HCT116 (cell line): ENCODE measurements around the gene ARHGAP45. TPM values are rescaled to one million over a fixed set of nuclear protein-coding genes. Genes with fewer than 3 reads are reported as not detected.

Experiments
- ATAC-seq: fragments of 200-7000 bp; cut with Tn5 transposase; 2 replicates; pipeline ENCODE4 v1.9.1; 2020; ENCODE audit warnings: mild to moderate bottlenecking, moderate library complexity
- BruUV-seq: library from RNA; stranded (reverse); fragments of 400-500 nt; replicated peaks from 2 replicates; lab custom pipeline; 2021; lab: Mats Ljungman, UMichigan
- CTCF ChIA-PET: fragments of 300-600 bp; sonication (Branson Sonifier 250); formaldehyde crosslinking; loops from one replicate; lab custom pipeline; 2021; ENCODE audit warnings: antibody characterized with exemption; lab: Charles Lee
- POLR2A ChIA-PET: fragments of 300-600, 350-600 bp; sonication (Branson Sonifier 250); formaldehyde crosslinking; loops from one replicate; lab custom pipeline; 2021; ENCODE audit warnings: antibody characterized with exemption; lab: Charles Lee
- RAD21 ChIA-PET, 2 experiments: fragments of 300-600 bp; sonication (Branson Sonifier 250); formaldehyde crosslinking; loops; one replicate each; lab custom pipeline; 2023; ENCODE audit warnings: low total read pairs in 2 of 2; ENCODE audit not compliant: uncharacterized antibody in 2 of 2, unreplicated experiment in 2 of 2, low non-redundant PET in 1 of 2; lab: Charles Lee
- DNase-seq: peaks from one replicate; pipeline ENCODE4 v3.0.0-alpha.2; 2010; ENCODE audit warnings: low read depth, low spot score
- H2AFZ ChIP-seq: fragments of 200-600 bp; shearing (Covaris generic), sonication (generic); 2 replicates; pipeline ENCODE4 v1.6.1; 2017; ENCODE audit warnings: low read depth, mixed run types, mixed read lengths, antibody characterized with exemption, low read length; ENCODE audit not compliant: poor library complexity, severe bottlenecking
- H3K27ac ChIP-seq: 2 replicates; pipeline ENCODE4 v1.5.1; 2012; ENCODE audit warnings: low read depth, low read length
- H3K27me3 ChIP-seq: fragments of 200-600 bp; sonication (generic); 2 replicates; pipeline ENCODE4 v1.6.1; 2016; ENCODE audit warnings: mixed run types, low read length, mixed read lengths; ENCODE audit not compliant: insufficient read depth
- H3K36me3 ChIP-seq, 2 experiments: fragments of 200-500 bp in 1 of 2; fragments of 200-600 bp in 1 of 2; sonication (Bioruptor generic) in 1 of 2; sonication (generic) in 1 of 2; 2 replicates each; pipeline versions ENCODE4 v1.5.1 to v1.6.1; 2014 to 2016; ENCODE audit warnings: low read length in 2 of 2, inconsistent platforms in 1 of 2, mixed read lengths in 1 of 2, mixed run types in 1 of 2; ENCODE audit not compliant: insufficient read depth in 2 of 2, control insufficient read depth in 1 of 2
- H3K4me1 ChIP-seq, 2 experiments: fragments of 200-600 bp in 1 of 2; sonication (generic) in 1 of 2; 2 replicates each; pipeline versions ENCODE4 v1.5.1 to v1.6.1; 2012 to 2017; ENCODE audit warnings: low read length in 2 of 2, inconsistent platforms in 1 of 2, mild to moderate bottlenecking in 1 of 2, mixed read lengths in 1 of 2, mixed run types in 1 of 2, moderate library complexity in 1 of 2; ENCODE audit not compliant: insufficient read depth in 2 of 2, control insufficient read depth in 1 of 2
- H3K4me2 ChIP-seq: fragments of 200-600 bp; sonication (generic); 2 replicates; pipeline ENCODE4 v1.6.1; 2017; ENCODE audit warnings: mixed run types, low read length, mixed read lengths
- H3K4me3 ChIP-seq, 2 experiments: fragments of 200-600 bp in 1 of 2; sonication (generic) in 1 of 2; replicated peaks in 1 of 2; 2 replicates each; pipeline ENCODE4 v1.5.1; 2011 to 2016; ENCODE audit warnings: low read length in 2 of 2, control low read depth in 1 of 2, low read depth in 1 of 2, mild to moderate bottlenecking in 1 of 2, mixed read lengths in 1 of 2, mixed run types in 1 of 2
- H3K79me2 ChIP-seq: fragments of 200-600 bp; sonication (generic); 2 replicates; pipeline ENCODE4 v1.6.1; 2017; ENCODE audit warnings: mild to moderate bottlenecking, mixed run types, low read length, moderate library complexity, mixed read lengths; ENCODE audit not compliant: insufficient read depth
- H3K9ac ChIP-seq: fragments of 200-600 bp; sonication (generic); 2 replicates; pipeline ENCODE4 v1.6.1; 2016; ENCODE audit warnings: low read length, mixed read lengths
- H3K9me2 ChIP-seq: fragments of 200-600 bp; sonication (generic), shearing (Covaris generic); 2 replicates; pipeline ENCODE4 v1.6.1; 2017; ENCODE audit warnings: mixed run types, mild to moderate bottlenecking, moderate library complexity; ENCODE audit not compliant: insufficient read depth
- H3K9me3 ChIP-seq, 2 experiments: fragments of 200-500 bp in 1 of 2; fragments of 200-600 bp in 1 of 2; sonication (Bioruptor generic) in 1 of 2; sonication (generic) in 1 of 2; 2 replicates each; pipeline ENCODE4 v1.6.1; 2014 to 2017; ENCODE audit warnings: low read length in 2 of 2, mixed read lengths in 2 of 2, inconsistent platforms in 1 of 2, low read depth in 1 of 2, mild to moderate bottlenecking in 1 of 2, mixed run types in 1 of 2, moderate library complexity in 1 of 2; ENCODE audit not compliant: control insufficient read depth in 1 of 2, insufficient read depth in 1 of 2
- H4K20me1 ChIP-seq: fragments of 200-600 bp; sonication (generic), shearing (Covaris generic); 2 replicates; pipeline ENCODE4 v1.6.1; 2017; ENCODE audit warnings: mixed run types, mild to moderate bottlenecking, moderate library complexity; ENCODE audit not compliant: insufficient read depth
- CBX3 ChIP-seq: IDR thresholded peaks from 2 replicates; pipeline ENCODE4 v1.6.1; 2012; ENCODE audit warnings: low read depth
- CEBPB ChIP-seq: IDR thresholded peaks from 2 replicates; pipeline ENCODE4 v1.6.1; 2012; ENCODE audit warnings: low read depth
- EGR1 ChIP-seq: IDR thresholded peaks from 2 replicates; pipeline ENCODE4 v1.6.1; 2012; ENCODE audit warnings: low read depth
- FOSL1 ChIP-seq: IDR thresholded peaks from 2 replicates; pipeline ENCODE4 v1.6.1; 2012; ENCODE audit warnings: low read depth
- POLR2AphosphoS5 ChIP-seq: IDR thresholded peaks from 2 replicates; pipeline ENCODE4 v1.6.1; 2011; ENCODE audit warnings: mild to moderate bottlenecking, low read depth, low read length, moderate library complexity
- RAD21 ChIP-seq: IDR thresholded peaks from 2 replicates; pipeline ENCODE4 v1.6.1; 2012; ENCODE audit warnings: low read depth, mild to moderate bottlenecking
- REST ChIP-seq: IDR thresholded peaks from 2 replicates; pipeline ENCODE4 v1.6.1; 2012; ENCODE audit warnings: low read depth
- SIN3A ChIP-seq: IDR thresholded peaks from 2 replicates; pipeline ENCODE4 v1.6.1; 2012; ENCODE audit warnings: low read depth
- SRF ChIP-seq: IDR thresholded peaks from 2 replicates; pipeline ENCODE4 v1.6.1; 2012; ENCODE audit warnings: low read depth
- ZBTB33 ChIP-seq: IDR thresholded peaks from 2 replicates; pipeline ENCODE4 v1.6.1; 2011; ENCODE audit warnings: mild to moderate bottlenecking, low read length, moderate library complexity; ENCODE audit not compliant: insufficient replicate concordance; ENCODE audit errors: extremely low read depth
- ZFX ChIP-seq: fragments of 450-650 bp; IDR thresholded peaks from 2 replicates; pipeline ENCODE4 v1.6.1; 2017
- intact Hi-C: fragments of 100-400 bp; cut with micrococcal nuclease; formaldehyde crosslinking; loops from 2 replicates; pipeline ENCODE4 v1.10.0; 2022
- total RNA-seq: library from RNA; stranded (reverse); gene quantifications from one replicate; pipeline ENCODE4 v1.2.1, GENCODE V29; 2021; ENCODE audit not compliant: unreplicated experiment

Gene ARHGAP45
- total RNA-seq, 1 experiment from 2014 or later: 30.4 TPM

- no peak overlapping the region for H3K4me3 ChIP-seq
- H3K9ac ChIP-seq: no peak overlapping the region
- intact Hi-C loops: no loop called here
- BruUV-seq: no TSS peak
- no peak overlapping the region for H2AFZ ChIP-seq
- H3K4me2 ChIP-seq: no peak overlapping the region
- TF ChIP-seq FOSL1: no peak
- TF ChIP-seq ZBTB33: no peak
- TF ChIP-seq RAD21: no peak
- TF ChIP-seq CBX3: no peak
- no peak for TF ChIP-seq SRF
- no peak for TF ChIP-seq SIN3A
- H3K9me2 ChIP-seq: no peaks in the 10 kb centered on the region
- peak overlapping the region; percentile 58; the same call in 1 of the 2 replicates for H3K27ac ChIP-seq
- CTCF ChIA-PET: no interaction called here
- POLR2A ChIA-PET: interaction anchor here (0.6 kb wide), 1 partner anchor 35 kb away, joined by 3 read pairs; the partner anchor contains the start of gene GPX4
- RAD21 ChIA-PET: no interaction called here
- no peak for ATAC-seq
- no peaks in the 10 kb centered on the region for H3K9me3 ChIP-seq
- H4K20me1 ChIP-seq: no peaks in the 10 kb centered on the region
- DNase-seq: no peak
- peaks cover 0 to 3% of the 10 kb centered on the region in 2 experiments; a peak in 1 of 4 replicates for H3K36me3 ChIP-seq
- peaks cover 26% of the 10 kb centered on the region; the same call in 1 of the 2 replicates for H3K79me2 ChIP-seq
- no peaks in the 10 kb centered on the region for H3K27me3 ChIP-seq
- H3K4me1 ChIP-seq: peaks cover 23 to 56% of the 10 kb centered on the region in 2 experiments
Observed at GRCh38 chr19:1069009-1069779, 2.2 kb downstream of the ARHGAP45 start.

- DNase-seq (no peak), ATAC-seq (no peak)
- no peak overlapping the region for H3K4me3 ChIP-seq
- POLR2A ChIA-PET: no interaction called here
- no peak overlapping the region for H2AFZ ChIP-seq
- no peak overlapping the region for H3K9ac ChIP-seq
- H3K9me2 ChIP-seq: no peaks in the 10 kb centered on the region
- H3K27ac ChIP-seq: no peak overlapping the region
- H3K79me2 ChIP-seq: peaks cover 26% of the 10 kb centered on the region; the same call in 1 of the 2 replicates
- no peaks in the 10 kb centered on the region for H3K9me3 ChIP-seq
- no peaks in the 10 kb centered on the region for H3K27me3 ChIP-seq
- CTCF ChIA-PET: no interaction called here
- peaks cover 0 to 4% of the 10 kb centered on the region in 2 experiments; a peak in 1 of 4 replicates for H3K36me3 ChIP-seq
- intact Hi-C loops: no loop called here
- H4K20me1 ChIP-seq: no peaks in the 10 kb centered on the region
- no TSS peak for BruUV-seq
- RAD21 ChIA-PET: no interaction called here
- H3K4me2 ChIP-seq: no peak overlapping the region
- H3K4me1 ChIP-seq: peaks cover 15 to 52% of the 10 kb centered on the region in 2 experiments
- TF ChIP-seq REST: no peak
- no peak for TF ChIP-seq ZFX
- no peak for TF ChIP-seq POLR2AphosphoS5
- no peak for TF ChIP-seq SRF
- TF ChIP-seq EGR1: no peak
- TF ChIP-seq FOSL1: no peak
- TF ChIP-seq CEBPB: no peak
- no peak for TF ChIP-seq ZBTB33
Observed at GRCh38 chr19:1070576-1070930, 3.6 kb downstream of the ARHGAP45 start.
